Measurements from ENCODE around the gene MB. TPM values are rescaled to one million over a fixed set of nuclear protein-coding genes. Genes with fewer than 3 reads are reported as not detected.

The MB gene
- total RNA-seq, 1 donor from 2014 or later: not detected

DNA sequence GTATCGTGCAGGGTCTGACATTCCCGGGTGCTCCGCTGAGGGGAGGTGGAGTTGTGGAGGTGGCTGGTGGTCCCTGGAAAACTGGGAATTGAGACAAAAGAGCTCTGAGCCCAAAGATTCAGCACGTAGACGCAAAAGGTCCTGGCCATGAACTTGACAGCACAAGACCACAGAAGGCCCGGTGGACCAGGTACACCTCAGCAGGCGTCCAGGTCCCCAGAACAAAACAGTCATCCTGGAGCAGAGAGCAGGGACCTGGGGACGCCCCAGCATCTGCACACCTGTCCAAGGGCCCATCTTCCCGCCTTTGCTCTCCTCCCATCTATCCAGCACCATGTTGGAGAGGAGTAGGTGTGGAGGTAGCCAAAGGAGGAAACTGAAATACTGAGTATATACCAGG is 13.8 kb upstream of the MB start:
- no peaks in the 10 kb centered on the region for H3K36me3 ChIP-seq
- H3F3A ChIP-seq (ENCODE audit: low read depth): peaks cover 4% of the 10 kb centered on the region
- no peak overlapping the region for H3K4me2 ChIP-seq
- H4K20me1 ChIP-seq (ENCODE audit: low read depth): no peaks in the 10 kb centered on the region
- no peak overlapping the region for H3K9ac ChIP-seq
- Mint-ChIP-seq H3K4me1 (peaks cover 25% of the 10 kb centered on the region), H3K27me3 (ENCODE audit: insufficient read depth, low read depth) (peaks cover 15% of the 10 kb centered on the region), H3K27ac (no peak overlapping the region), H3K4me3 (no peak overlapping the region), H3K36me3 (no peaks in the 10 kb centered on the region), H3K9me3 (peaks cover 2% of the 10 kb centered on the region)
- H2AFZ ChIP-seq (replicated peaks): no peak overlapping the region
- no peak overlapping the region for H3K27ac ChIP-seq
- TF ChIP-seq, protein P1, sequence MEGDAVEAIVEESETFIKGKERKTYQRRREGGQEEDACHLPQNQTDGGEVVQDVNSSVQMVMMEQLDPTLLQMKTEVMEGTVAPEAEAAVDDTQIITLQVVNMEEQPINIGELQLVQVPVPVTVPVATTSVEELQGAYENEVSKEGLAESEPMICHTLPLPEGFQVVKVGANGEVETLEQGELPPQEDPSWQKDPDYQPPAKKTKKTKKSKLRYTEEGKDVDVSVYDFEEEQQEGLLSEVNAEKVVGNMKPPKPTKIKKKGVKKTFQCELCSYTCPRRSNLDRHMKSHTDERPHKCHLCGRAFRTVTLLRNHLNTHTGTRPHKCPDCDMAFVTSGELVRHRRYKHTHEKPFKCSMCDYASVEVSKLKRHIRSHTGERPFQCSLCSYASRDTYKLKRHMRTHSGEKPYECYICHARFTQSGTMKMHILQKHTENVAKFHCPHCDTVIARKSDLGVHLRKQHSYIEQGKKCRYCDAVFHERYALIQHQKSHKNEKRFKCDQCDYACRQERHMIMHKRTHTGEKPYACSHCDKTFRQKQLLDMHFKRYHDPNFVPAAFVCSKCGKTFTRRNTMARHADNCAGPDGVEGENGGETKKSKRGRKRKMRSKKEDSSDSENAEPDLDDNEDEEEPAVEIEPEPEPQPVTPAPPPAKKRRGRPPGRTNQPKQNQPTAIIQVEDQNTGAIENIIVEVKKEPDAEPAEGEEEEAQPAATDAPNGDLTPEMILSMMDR (IDR thresholded peaks at IDR 0.05): no peak
- TF ChIP-seq EZH2 (IDR thresholded peaks at IDR 0.05): no peak
- TF ChIP-seq EZH2phosphoT487 (IDR thresholded peaks at IDR 0.05): no peak
- no peak overlapping the region for H3K4me3 ChIP-seq
- no peaks in the 10 kb centered on the region for H3K4me1 ChIP-seq
- H3K9me3 ChIP-seq (ENCODE audit: low read depth): no peaks in the 10 kb centered on the region
- no peak for DNase-seq (ENCODE audit: low spot score)
- H3K27me3 ChIP-seq: no peaks in the 10 kb centered on the region
- no peaks in the 10 kb centered on the region for H3K79me2 ChIP-seq (ENCODE audit: low read depth)

DNA sequence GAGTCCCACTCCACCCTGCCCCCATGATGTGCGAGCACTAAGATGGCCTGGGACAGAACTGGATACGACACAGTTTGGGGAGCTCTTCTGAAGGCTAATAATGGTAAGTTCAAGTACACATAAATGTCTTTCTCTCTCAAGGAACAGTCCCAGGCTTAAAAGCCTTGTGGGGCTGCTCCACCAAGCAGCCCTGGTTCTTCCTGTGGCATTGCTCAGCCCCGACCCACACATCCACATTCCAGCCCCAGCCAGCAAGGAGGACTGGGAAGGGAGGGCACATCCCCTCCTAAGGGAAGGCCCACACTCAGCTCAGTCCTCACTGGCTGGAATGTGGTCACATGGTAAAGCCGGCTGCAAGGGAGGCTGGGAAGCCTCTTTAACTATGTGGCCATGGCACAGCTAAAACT is 13.3 kb upstream of the MB start:
- no peaks in the 10 kb centered on the region for H3K4me1 ChIP-seq
- H3K9me3 ChIP-seq (ENCODE audit: low read depth): no peaks in the 10 kb centered on the region
- peaks cover 4% of the 10 kb centered on the region for H3F3A ChIP-seq (ENCODE audit: low read depth)
- peak; percentile 18 for DNase-seq (ENCODE audit: low spot score)
- Mint-ChIP-seq H3K36me3 (no peaks in the 10 kb centered on the region), H3K4me1 (peaks cover 25% of the 10 kb centered on the region), H3K27ac (no peak overlapping the region), H3K27me3 (ENCODE audit: insufficient read depth, low read depth) (peaks cover 15% of the 10 kb centered on the region), H3K9me3 (peaks cover 2% of the 10 kb centered on the region), H3K4me3 (no peak overlapping the region)
- H3K27ac ChIP-seq: no peak overlapping the region
- no peaks in the 10 kb centered on the region for H4K20me1 ChIP-seq (ENCODE audit: low read depth)
- H3K4me3 ChIP-seq: no peak overlapping the region
- H3K36me3 ChIP-seq: no peaks in the 10 kb centered on the region
- no peak overlapping the region for H3K4me2 ChIP-seq
- no peaks in the 10 kb centered on the region for H3K79me2 ChIP-seq (ENCODE audit: low read depth)
- H3K27me3 ChIP-seq: no peaks in the 10 kb centered on the region
- TF ChIP-seq EZH2 (IDR thresholded peaks at IDR 0.05) (no peak), EZH2phosphoT487 (IDR thresholded peaks at IDR 0.05) (no peak)
- TF ChIP-seq, protein P1 (IDR thresholded peaks at IDR 0.05): no peak
- no peak overlapping the region for H2AFZ ChIP-seq (replicated peaks)
- H3K9ac ChIP-seq: no peak overlapping the region

DNA sequence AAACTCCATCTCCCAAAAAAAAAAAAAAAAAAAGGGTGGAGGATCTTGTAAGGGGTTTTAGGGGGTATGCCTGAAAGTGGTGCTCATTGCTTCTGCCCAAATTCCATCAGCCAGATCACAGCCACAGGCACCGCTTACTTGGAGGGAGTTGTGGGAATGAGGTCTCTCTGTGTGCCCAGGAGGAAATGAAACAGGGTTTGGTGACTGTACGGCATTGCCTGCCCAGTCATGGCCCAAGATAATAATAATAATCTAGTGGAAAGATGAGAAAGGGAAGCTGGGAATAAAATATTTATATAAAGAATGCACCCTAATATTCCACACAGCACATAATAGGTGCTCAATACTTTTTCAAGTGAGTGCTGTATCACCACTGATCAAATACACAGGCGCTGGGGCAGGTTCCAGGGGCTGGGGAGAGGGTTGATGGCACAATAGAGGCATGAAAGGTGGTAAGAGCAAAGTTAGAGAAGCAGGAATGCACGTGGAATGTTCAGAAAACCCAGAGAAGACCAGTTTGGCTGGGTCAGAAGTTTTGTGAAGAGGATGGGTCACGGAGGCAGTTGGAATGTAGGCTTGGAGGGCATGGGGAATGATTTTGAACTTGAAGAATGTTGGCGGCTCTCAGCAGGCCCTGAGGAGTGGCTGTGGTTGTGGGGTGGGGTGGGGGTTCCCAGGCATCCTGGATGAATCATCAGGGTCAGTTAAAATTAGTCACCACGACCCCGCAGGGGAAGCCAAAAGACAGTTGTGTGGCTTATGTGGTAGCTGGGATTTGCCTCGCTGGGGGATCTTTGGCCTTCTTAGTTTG is 12.5 kb upstream of the MB start:
- peaks cover 12% of the 10 kb centered on the region for H3K27me3 Mint-ChIP-seq (ENCODE audit: insufficient read depth, low read depth)
- no peak overlapping the region for H3K4me3 ChIP-seq

More for the DNA sequence above, 12.5 kb upstream of the MB start:
- Histone ChIP-seq H4K20me1 (ENCODE audit: low read depth) (no peaks in the 10 kb centered on the region), H2AFZ (replicated peaks) (no peak overlapping the region), H3K79me2 (ENCODE audit: low read depth) (no peaks in the 10 kb centered on the region), H3K27me3 (no peaks in the 10 kb centered on the region), H3K9ac (no peak overlapping the region), H3F3A (ENCODE audit: low read depth) (peaks cover 4% of the 10 kb centered on the region), H3K4me1 (no peaks in the 10 kb centered on the region), H3K27ac (no peak overlapping the region), H3K4me2 (no peak overlapping the region), H3K36me3 (no peaks in the 10 kb centered on the region), H3K9me3 (ENCODE audit: low read depth) (no peaks in the 10 kb centered on the region)
- H3K36me3 Mint-ChIP-seq: no peaks in the 10 kb centered on the region
- H3K9me3 Mint-ChIP-seq: peaks cover 2% of the 10 kb centered on the region
- no peak for DNase-seq (ENCODE audit: low spot score)
- H3K4me1 Mint-ChIP-seq: peaks cover 25% of the 10 kb centered on the region
- peak overlapping the region; percentile 94 for H3K27ac Mint-ChIP-seq
- TF ChIP-seq, protein P1 (IDR thresholded peaks at IDR 0.05): no peak
- no peak for TF ChIP-seq EZH2 (IDR thresholded peaks at IDR 0.05)
- TF ChIP-seq EZH2phosphoT487 (IDR thresholded peaks at IDR 0.05): no peak
- no peak overlapping the region for H3K4me3 Mint-ChIP-seq
